Prostate gland (tissue), 2 donors: ENCODE results near the gene MIS12. TPM values are rescaled to one million over a fixed set of nuclear protein-coding genes. Genes with fewer than 3 reads are reported as not detected.
A peak's percentile ranks its signal among the peaks of the same experiment; 100 is the strongest.

Source experiments
- DNase-seq: peaks from one replicate; pipeline ENCODE4 v3.0.0-alpha.2; 2019; ENCODE audit warnings: low spot score
- H3K27ac ChIP-seq, 2 donors: fragments of 200-600 bp; sonication (generic); 2 replicates each; pipeline ENCODE4 v1.5.1; 2017 to 2019
- H3K27me3 ChIP-seq: fragments of 200-600 bp; sonication (generic); replicated peaks from 2 replicates; pipeline ENCODE4 v1.5.1; 2019; ENCODE audit not compliant: insufficient read depth
- H3K36me3 ChIP-seq, 2 donors: fragments of 200-600 bp; sonication (generic); 1 replicate in 1 of 2; 2 replicates in 1 of 2; pipeline versions ENCODE4 v1.5.1 to v1.8.1; 2017 to 2019
- H3K4me1 ChIP-seq: fragments of 200-600 bp; sonication (generic); replicated peaks from 2 replicates; pipeline ENCODE4 v1.5.1; 2019
- H3K4me3 ChIP-seq, 2 donors: fragments of 200-600 bp; sonication (generic); 2 replicates each; pipeline ENCODE4 v1.5.1; 2017 to 2019
- H3K9me3 ChIP-seq: fragments of 200-600 bp; sonication (generic); 2 replicates; pipeline ENCODE4 v1.5.1; 2017
- POLR2A ChIP-seq: fragments of 450-650 bp; IDR thresholded peaks from one replicate; pipeline ENCODE4 v1.6.1; 2016; ENCODE audit warnings: antibody characterized with exemption, mild to moderate bottlenecking
- POLR2AphosphoS5 ChIP-seq: sonication (generic); formaldehyde crosslinking; IDR thresholded peaks from one replicate; pipeline ENCODE4 v1.6.1; 2017; ENCODE audit warnings: antibody characterized with exemption
- WGBS: methylation state at CpG from one replicate; pipeline ENCODE4 v1.1.5; 2018; 5-methylcytosine and 5-hydroxymethylcytosine counted together
- intact Hi-C: fragments of 100-400 bp; cut with DNase I; formaldehyde crosslinking; loops from one replicate; pipeline ENCODE4 v1.14.2; 2022
- total RNA-seq, 2 donors: library from RNA; depleted of rRNA; stranded (reverse); fragments of >200 nt; gene quantifications; one replicate each; pipeline ENCODE4 v1.1.0, GENCODE V29; 2016
- TF ChIP-seq, protein P1 (sequence below), 4 experiments: fragments of 200-600 bp in 2 of 4; fragments of 450-650 bp in 2 of 4; sonication (generic) in 2 of 4; IDR thresholded peaks; 1 replicate in 3 of 4; 2 replicates in 1 of 4; pipeline ENCODE4 v1.5.1; 2016 to 2019; ENCODE audit warnings: antibody characterized with exemption in 4 of 4, mild to moderate bottlenecking in 2 of 4, moderate library complexity in 2 of 4

MIS12 gene
- total RNA-seq, 2 donors from 2014 or later = 7.9 to 18.7 TPM

DNA sequence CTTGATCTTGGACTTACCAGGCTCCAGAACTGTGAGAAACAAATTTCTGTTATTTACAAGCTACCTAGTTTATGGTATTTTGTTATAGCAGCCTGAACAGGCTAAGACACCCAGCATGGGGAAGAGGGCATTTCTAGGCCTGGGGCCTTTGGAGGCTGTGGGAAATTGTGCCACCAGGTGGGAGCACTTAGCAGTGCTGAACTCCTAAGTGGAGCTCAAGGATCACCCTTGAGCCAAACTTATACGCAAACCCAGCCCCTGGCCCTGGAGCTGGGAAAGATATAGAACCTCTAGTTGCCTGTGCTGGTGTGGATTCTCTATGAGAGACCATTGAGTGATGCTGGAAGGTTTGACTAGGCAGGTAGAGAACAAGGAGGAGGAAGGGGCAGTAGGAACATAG is 36.1 kb downstream of the MIS12 start:
- H3K4me3 ChIP-seq = no peak overlapping the region
- no peak overlapping the region for H3K27ac ChIP-seq
- no peaks in the 10 kb centered on the region for H3K36me3 ChIP-seq
- TF ChIP-seq POLR2AphosphoS5 (no peak), POLR2A (no peak)
- TF ChIP-seq, protein P1, sequence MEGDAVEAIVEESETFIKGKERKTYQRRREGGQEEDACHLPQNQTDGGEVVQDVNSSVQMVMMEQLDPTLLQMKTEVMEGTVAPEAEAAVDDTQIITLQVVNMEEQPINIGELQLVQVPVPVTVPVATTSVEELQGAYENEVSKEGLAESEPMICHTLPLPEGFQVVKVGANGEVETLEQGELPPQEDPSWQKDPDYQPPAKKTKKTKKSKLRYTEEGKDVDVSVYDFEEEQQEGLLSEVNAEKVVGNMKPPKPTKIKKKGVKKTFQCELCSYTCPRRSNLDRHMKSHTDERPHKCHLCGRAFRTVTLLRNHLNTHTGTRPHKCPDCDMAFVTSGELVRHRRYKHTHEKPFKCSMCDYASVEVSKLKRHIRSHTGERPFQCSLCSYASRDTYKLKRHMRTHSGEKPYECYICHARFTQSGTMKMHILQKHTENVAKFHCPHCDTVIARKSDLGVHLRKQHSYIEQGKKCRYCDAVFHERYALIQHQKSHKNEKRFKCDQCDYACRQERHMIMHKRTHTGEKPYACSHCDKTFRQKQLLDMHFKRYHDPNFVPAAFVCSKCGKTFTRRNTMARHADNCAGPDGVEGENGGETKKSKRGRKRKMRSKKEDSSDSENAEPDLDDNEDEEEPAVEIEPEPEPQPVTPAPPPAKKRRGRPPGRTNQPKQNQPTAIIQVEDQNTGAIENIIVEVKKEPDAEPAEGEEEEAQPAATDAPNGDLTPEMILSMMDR (IDR thresholded peaks at IDR 0.05) = no peak
- no peaks in the 10 kb centered on the region for H3K9me3 ChIP-seq
- intact Hi-C loops = no loop called here
- no peaks in the 10 kb centered on the region for H3K4me1 ChIP-seq
- WGBS = 94% methylated on average over 1 of the region's 1 CpG
- no peak for DNase-seq
- no peaks in the 10 kb centered on the region for H3K27me3 ChIP-seq

DNA sequence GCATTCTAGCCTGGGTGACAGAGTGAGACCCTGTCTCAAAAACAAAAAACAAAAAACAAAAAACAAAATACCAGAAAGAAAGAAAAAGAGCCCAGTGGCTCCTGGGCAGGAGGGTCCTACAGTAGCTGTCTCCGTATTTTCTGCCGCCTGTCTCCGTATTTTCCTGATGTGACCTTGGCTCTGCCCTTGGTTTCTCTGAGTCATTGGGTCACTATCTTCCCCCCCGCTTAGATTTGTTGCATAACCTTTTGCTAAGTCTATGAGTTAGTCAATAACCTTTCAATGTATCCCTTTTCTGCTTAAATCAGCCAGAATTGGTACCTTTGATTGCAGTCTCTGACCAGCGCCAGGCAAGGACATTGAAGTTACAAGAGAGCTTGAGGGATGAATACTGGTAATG is 36.9 kb downstream of the MIS12 start:
- no peak for DNase-seq
- Histone ChIP-seq H3K9me3 (no peaks in the 10 kb centered on the region), H3K27me3 (no peaks in the 10 kb centered on the region), H3K4me3 (no peak overlapping the region), H3K4me1 (no peaks in the 10 kb centered on the region), H3K36me3 (no peaks in the 10 kb centered on the region), H3K27ac (no peak overlapping the region)
- intact Hi-C loops = no loop called here
- no peak for TF ChIP-seq POLR2A
- TF ChIP-seq POLR2AphosphoS5 = no peak
- whole genome bisulfite sequencing = 95% methylated on average over 5 of the region's 5 CpGs

DNA sequence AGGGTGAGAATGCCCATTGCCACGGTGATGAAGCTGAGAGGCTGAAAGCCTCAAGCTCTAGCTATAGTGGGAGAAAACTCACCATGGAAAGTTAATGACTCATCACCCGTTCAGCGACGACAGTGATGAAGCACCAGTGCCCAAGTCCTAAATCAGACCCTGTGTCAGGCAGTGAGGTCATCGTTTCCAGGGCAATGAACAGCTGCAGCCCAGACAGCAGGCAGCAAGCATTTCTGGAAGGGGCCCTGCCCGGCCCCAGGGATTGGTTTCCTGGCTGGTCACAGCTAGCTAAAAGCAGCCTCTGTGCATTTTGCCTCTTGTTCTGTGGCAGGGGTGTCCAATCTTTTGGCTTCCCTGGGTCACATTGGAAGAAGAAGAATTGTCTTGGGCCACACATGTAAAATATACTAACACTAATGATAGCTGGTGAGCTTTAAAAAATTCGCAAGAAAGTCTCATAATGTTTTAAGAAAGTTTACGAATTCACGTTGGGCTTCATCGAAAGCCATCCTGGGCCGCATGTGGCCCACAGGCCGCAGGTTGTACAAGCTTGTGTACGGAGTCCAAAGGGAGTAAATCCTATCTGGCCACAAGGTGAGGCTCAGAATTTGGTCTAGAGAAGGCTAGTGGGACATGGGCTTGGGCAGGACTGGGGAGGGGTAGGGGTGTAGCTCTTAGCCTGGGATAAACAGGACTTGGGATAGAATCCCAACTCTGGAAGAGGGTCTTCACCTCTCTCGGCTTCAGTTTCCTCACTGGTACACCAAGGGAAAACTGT is 40.6 kb downstream of the MIS12 start:
- no peak overlapping the region for H3K4me3 ChIP-seq
- H3K27ac ChIP-seq = no peak overlapping the region
- H3K9me3 ChIP-seq = no peaks in the 10 kb centered on the region
- H3K27me3 ChIP-seq = no peaks in the 10 kb centered on the region
- H3K36me3 ChIP-seq = no peaks in the 10 kb centered on the region
- TF ChIP-seq POLR2A (no peak), POLR2AphosphoS5 (peak; percentile 17)
- DNase-seq = peak; percentile 12
- intact Hi-C loops = no loop called here
- no peaks in the 10 kb centered on the region for H3K4me1 ChIP-seq
- WGBS = 56% methylated on average over 14 of the region's 14 CpGs

DNA sequence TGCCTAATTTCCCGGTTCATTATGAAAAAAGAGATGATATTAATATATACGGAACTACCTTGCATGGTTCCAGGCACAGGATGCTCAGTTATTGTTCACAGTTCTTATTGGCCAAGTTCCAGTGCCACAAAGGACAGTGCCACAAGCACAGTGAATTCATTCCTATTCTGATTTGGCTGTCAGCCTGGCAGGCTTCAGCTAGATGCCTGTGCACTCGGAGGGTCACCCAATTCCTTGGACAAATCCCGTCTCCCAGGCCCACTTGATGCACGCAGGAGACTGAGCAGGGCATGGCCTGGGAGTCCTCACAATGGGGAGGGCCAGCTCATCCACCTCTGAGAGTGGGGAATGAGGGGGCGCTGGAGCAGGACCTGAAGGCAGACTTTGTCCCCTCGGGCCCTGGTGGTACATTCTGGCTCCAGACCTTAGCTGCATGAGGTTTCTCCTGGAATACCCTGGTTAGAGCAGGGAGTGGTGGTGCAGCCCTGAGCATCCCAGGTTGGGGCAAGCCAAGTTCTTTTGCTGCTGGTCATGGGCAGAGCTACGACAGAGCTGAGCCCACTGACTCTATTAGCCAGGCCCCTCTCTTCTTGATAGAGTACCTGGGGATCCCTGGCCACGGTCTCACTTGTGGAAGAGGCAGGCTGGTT is 41.4 kb downstream of the MIS12 start:
- Histone ChIP-seq H3K4me1 (no peaks in the 10 kb centered on the region), H3K27me3 (no peaks in the 10 kb centered on the region), H3K27ac (no peak overlapping the region), H3K36me3 (no peaks in the 10 kb centered on the region), H3K9me3 (no peaks in the 10 kb centered on the region), H3K4me3 (no peak overlapping the region)
- no peak for TF ChIP-seq POLR2A
- TF ChIP-seq, protein P1 (IDR thresholded peaks at IDR 0.05) = no peak
- TF ChIP-seq POLR2AphosphoS5 = no peak
- intact Hi-C loops = no loop called here
- WGBS = 81% methylated on average over 9 of the region's 9 CpGs
- DNase-seq = no peak

DNA sequence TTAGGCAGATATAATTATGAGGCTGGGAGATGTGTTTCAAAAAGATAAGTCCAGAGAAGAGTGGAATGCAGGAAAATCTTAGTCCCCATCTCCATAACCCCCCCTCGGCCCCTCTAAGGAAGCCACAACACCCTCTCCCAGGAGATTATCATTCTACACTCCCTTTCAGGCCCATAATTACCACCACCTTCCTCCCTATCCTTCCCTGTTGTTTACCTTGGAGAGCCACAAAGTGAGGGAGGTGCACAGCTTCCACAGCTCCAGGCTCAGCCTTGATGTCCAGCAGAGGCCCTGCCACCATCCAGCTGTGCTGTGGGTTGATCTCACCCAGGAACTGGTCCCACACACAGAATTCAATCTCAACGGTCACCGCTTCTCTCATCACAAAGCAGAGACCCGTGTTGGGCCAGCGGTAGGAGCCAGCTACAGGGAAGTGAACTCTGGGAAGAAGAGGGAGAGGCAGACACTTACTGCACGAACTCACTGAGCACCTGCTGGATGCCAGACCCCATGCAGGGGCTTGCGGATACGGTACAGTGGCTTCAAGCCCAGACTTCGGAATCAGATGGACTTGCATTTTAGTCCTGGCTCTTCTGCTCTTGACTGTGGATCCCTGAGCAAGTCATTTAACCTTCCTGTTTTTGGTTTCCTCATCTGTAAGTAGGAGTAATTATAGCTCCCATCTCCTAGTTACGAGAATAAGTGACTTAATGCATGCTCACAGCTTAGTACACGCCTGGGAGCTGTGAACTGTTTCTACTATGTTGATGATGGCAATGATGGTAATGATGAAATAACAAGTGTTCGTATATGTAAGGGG is 44.1 kb downstream of the MIS12 start:
- Histone ChIP-seq H3K36me3 (no peaks in the 10 kb centered on the region), H3K4me1 (no peaks in the 10 kb centered on the region), H3K9me3 (no peaks in the 10 kb centered on the region), H3K27me3 (no peaks in the 10 kb centered on the region), H3K4me3 (no peak overlapping the region), H3K27ac (no peak overlapping the region)
- intact Hi-C loops = no loop called here
- 82% methylated on average over 12 of the region's 12 CpGs for WGBS
- TF ChIP-seq, protein P1 (IDR thresholded peaks at IDR 0.05) = no peak
- TF ChIP-seq POLR2A = no peak
- TF ChIP-seq POLR2AphosphoS5 = no peak
- DNase-seq = no peak
